GM18511 (cell line): Measurements from ENCODE around the gene KIRREL2.

Experiments
- ATAC-seq: cut with Tn5 transposase; IDR thresholded peaks from one replicate; pipeline ENCODE4 v1.9.1; 2021; ENCODE audit warnings: mild to moderate bottlenecking, moderate library complexity; ENCODE audit not compliant: unreplicated experiment

KIRREL2 gene

GRCh38 chr19:35913589-35913988 lies 56.9 kb downstream of the KIRREL2 start:
- no peak for ATAC-seq

GRCh38 chr19:35915443-35915842 lies 58.7 kb downstream of the KIRREL2 start:
- ATAC-seq, result no peak
